ENCODE results near the gene GSTA4.
A peak's percentile ranks its signal among the peaks of the same experiment; 100 is the strongest.
"Not testable (repeated sequence)": the region's sequence is repeated elsewhere in the genome, so short reads cannot be mapped to it uniquely, and the experiment has no call there.

GSTA4 gene

GRCh38 chr6:53009511-53009910 is 14.4 kb upstream of the GSTA4 start:
- H3K36me3 ChIP-seq (ENCODE audit: control insufficient read depth in 2 of 2, insufficient read depth in 1 of 2, low read length in 2 of 2) = peaks cover 15 to 66% of the 10 kb centered on the region in 2 experiments
- H3K9me3 ChIP-seq (ENCODE audit: control insufficient read depth, insufficient read depth, low read depth, low read length) = no peaks in the 10 kb centered on the region
- TF ChIP-seq, protein P1, sequence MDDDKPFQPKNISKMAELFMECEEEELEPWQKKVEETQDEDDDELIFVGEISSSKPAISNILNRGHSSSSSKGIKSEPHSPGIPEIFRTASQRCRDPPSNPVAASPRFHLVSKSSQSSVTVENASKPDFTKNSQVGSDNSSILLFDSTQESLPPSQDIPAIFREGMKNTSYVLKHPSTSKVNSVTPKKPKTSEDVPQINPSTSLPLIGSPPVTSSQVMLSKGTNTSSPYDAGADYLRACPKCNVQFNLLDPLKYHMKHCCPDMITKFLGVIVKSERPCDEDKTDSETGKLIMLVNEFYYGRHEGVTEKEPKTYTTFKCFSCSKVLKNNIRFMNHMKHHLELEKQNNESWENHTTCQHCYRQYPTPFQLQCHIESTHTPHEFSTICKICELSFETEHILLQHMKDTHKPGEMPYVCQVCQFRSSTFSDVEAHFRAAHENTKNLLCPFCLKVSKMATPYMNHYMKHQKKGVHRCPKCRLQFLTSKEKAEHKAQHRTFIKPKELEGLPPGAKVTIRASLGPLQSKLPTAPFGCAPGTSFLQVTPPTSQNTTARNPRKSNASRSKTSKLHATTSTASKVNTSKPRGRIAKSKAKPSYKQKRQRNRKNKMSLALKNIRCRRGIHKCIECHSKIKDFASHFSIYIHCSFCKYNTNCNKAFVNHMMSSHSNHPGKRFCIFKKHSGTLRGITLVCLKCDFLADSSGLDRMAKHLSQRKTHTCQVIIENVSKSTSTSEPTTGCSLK (tag by site-specific recombination; IDR thresholded peaks at IDR 0.05) = no peak
- TF ChIP-seq RBAK (tag by site-specific recombination; IDR thresholded peaks at IDR 0.05) = no peak
- TF ChIP-seq, protein P2, sequence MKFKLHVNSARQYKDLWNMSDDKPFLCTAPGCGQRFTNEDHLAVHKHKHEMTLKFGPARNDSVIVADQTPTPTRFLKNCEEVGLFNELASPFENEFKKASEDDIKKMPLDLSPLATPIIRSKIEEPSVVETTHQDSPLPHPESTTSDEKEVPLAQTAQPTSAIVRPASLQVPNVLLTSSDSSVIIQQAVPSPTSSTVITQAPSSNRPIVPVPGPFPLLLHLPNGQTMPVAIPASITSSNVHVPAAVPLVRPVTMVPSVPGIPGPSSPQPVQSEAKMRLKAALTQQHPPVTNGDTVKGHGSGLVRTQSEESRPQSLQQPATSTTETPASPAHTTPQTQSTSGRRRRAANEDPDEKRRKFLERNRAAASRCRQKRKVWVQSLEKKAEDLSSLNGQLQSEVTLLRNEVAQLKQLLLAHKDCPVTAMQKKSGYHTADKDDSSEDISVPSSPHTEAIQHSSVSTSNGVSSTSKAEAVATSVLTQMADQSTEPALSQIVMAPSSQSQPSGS (tag by site-specific recombination; IDR thresholded peaks at IDR 0.05; ENCODE audit: low read depth) = peak; percentile 54; the same call in 1 of the 2 replicates
- TF ChIP-seq ZFP69B (tag by site-specific recombination; IDR thresholded peaks at IDR 0.05) = no peak
- no peak for TF ChIP-seq ZBTB7A (tag by site-specific recombination; IDR thresholded peaks at IDR 0.05; ENCODE audit: low read depth)
- no peaks in the 10 kb centered on the region for H3K4me1 ChIP-seq (ENCODE audit: control insufficient read depth, insufficient read depth, low read length)
- H3K27ac ChIP-seq (ENCODE audit: extremely low read depth, low read depth, low read length) = no peak overlapping the region
- ChIA-PET POLR2A (no interaction called here), CTCF (interaction anchor here (0.7 kb wide), 2 partner anchors 63 to 130 kb away, joined by 3 read pairs; no protein-coding TSS in a partner anchor)
- H3K4me3 ChIP-seq (ENCODE audit: low read depth, low read length) = no peak overlapping the region

- CTCF ChIA-PET = interaction anchor here (0.6 to 0.7 kb wide), 2 partner anchors 63 to 837 kb away, joined by 3 read pairs; no protein-coding TSS in a partner anchor
- H3K4me1 ChIP-seq (ENCODE audit: control insufficient read depth, insufficient read depth, low read length) = no peaks in the 10 kb centered on the region
- no peaks in the 10 kb centered on the region for H3K9me3 ChIP-seq (ENCODE audit: control insufficient read depth, insufficient read depth, low read depth, low read length)
- H3K27ac ChIP-seq (ENCODE audit: extremely low read depth, low read depth, low read length) = no peak overlapping the region
- POLR2A ChIA-PET = no interaction called here
- no peak for TF ChIP-seq ZNF843 (tag by site-specific recombination; IDR thresholded peaks at IDR 0.05)
- no peak overlapping the region for H3K4me3 ChIP-seq (ENCODE audit: low read depth, low read length)
- peaks cover 15 to 66% of the 10 kb centered on the region in 2 experiments for H3K36me3 ChIP-seq (ENCODE audit: control insufficient read depth in 2 of 2, insufficient read depth in 1 of 2, low read length in 2 of 2)
Measured at GRCh38 chr6:53009056-53009455, 14.0 kb upstream of the GSTA4 start.

GRCh38 chr6:53008192-53008687 is 13.2 kb upstream of the GSTA4 start:
- POLR2A ChIA-PET; H3K4me3 ChIP-seq (ENCODE audit: low read depth, low read length); CTCF ChIA-PET; H3K4me1 ChIP-seq (ENCODE audit: control insufficient read depth, insufficient read depth, low read length); H3K9me3 ChIP-seq (ENCODE audit: control insufficient read depth, insufficient read depth, low read depth, low read length); H3K27ac ChIP-seq (ENCODE audit: extremely low read depth, low read depth, low read length): not testable (repeated sequence)
- H3K36me3 ChIP-seq (ENCODE audit: control insufficient read depth in 2 of 2, insufficient read depth in 1 of 2, low read length in 2 of 2) = peaks cover 10 to 63% of the 10 kb centered on the region in 2 experiments

- Histone ChIP-seq H3K36me3 (ENCODE audit: control insufficient read depth in 2 of 2, insufficient read depth in 1 of 2, low read length in 2 of 2) (peaks cover 8 to 46% of the 10 kb centered on the region in 2 experiments), H3K9me3 (ENCODE audit: control insufficient read depth, insufficient read depth, low read depth, low read length) (no peaks in the 10 kb centered on the region), H3K4me1 (ENCODE audit: control insufficient read depth, insufficient read depth, low read length) (no peaks in the 10 kb centered on the region), H3K4me3 (ENCODE audit: low read depth, low read length) (no peak overlapping the region), H3K27ac (ENCODE audit: extremely low read depth, low read depth, low read length) (no peak overlapping the region)
- POLR2A ChIA-PET = interaction anchor here (0.7 kb wide), 1 partner anchor 10 kb away, joined by 3 read pairs; the partner anchor contains the start of gene GSTA4
- CTCF ChIA-PET = interaction anchor here (0.6 to 2.1 kb wide), 8 partner anchors 8 to 819 kb away, joined by 3 to 7 read pairs (median 3); no protein-coding TSS in a partner anchor
- TF ChIP-seq ZNF23 (tag by site-specific recombination; IDR thresholded peaks at IDR 0.05; ENCODE audit: borderline replicate concordance) (no peak), EGR2 (tag by site-specific recombination; IDR thresholded peaks at IDR 0.05; ENCODE audit: low read depth) (peak; percentile 16; the same call in 1 of the 2 replicates)
Measured at GRCh38 chr6:53005663-53006250, 10.7 kb upstream of the GSTA4 start.

DNA sequence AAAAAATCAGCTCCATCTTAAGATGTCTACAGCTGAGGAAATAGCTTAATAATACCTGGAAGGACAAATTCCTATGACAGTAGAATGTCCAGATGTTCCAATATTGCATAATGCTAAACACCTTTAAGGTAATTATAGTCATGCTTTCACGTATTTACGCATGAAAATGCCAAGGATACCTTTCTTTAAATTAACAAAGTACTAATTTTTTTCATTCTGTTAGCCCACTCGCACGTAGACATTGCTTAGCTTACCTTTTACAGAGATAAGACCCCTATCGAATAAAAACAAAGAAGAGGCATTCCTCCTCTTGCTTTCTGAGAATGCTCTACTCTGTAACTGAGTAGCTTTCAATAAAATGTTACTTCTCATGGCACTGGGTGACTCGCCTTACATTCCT is 4.4 kb upstream of the GSTA4 start:
- Histone ChIP-seq H3K36me3 (ENCODE audit: control insufficient read depth in 2 of 2, insufficient read depth in 1 of 2, low read length in 2 of 2) (peaks cover 0 to 7% of the 10 kb centered on the region in 2 experiments; a peak in 1 of 3 replicates), H3K9me3 (ENCODE audit: control insufficient read depth, insufficient read depth, low read depth, low read length) (no peaks in the 10 kb centered on the region), H3K27ac (ENCODE audit: extremely low read depth, low read depth, low read length) (no peak overlapping the region), H3K4me3 (ENCODE audit: low read depth, low read length) (no peak overlapping the region), H3K4me1 (ENCODE audit: control insufficient read depth, insufficient read depth, low read length) (no peaks in the 10 kb centered on the region)
- POLR2A ChIA-PET = no interaction called here
- CTCF ChIA-PET = no interaction called here
- no peak for TF ChIP-seq ZNF776 (tag by site-specific recombination; IDR thresholded peaks at IDR 0.05; ENCODE audit: borderline replicate concordance)
- no peak for TF ChIP-seq ZNF639 (tag by site-specific recombination; IDR thresholded peaks at IDR 0.05)
- no peak for TF ChIP-seq ZNF558 (tag by site-specific recombination; IDR thresholded peaks at IDR 0.05)
- no peak for TF ChIP-seq ZNF394 (tag by site-specific recombination; IDR thresholded peaks at IDR 0.05; ENCODE audit: borderline replicate concordance)
- TF ChIP-seq ZNF660 (tag by site-specific recombination; IDR thresholded peaks at IDR 0.05) = no peak
- no peak for TF ChIP-seq ZNF341 (tag by site-specific recombination; IDR thresholded peaks at IDR 0.05; ENCODE audit: low read depth)
- no peak for TF ChIP-seq MEIS1 (CRISPR knock-in tag; IDR thresholded peaks at IDR 0.05; ENCODE audit: borderline replicate concordance)
- no peak for TF ChIP-seq ZNF302 (tag by site-specific recombination; IDR thresholded peaks at IDR 0.05; ENCODE audit: low read depth)
- TF ChIP-seq, protein P3, sequence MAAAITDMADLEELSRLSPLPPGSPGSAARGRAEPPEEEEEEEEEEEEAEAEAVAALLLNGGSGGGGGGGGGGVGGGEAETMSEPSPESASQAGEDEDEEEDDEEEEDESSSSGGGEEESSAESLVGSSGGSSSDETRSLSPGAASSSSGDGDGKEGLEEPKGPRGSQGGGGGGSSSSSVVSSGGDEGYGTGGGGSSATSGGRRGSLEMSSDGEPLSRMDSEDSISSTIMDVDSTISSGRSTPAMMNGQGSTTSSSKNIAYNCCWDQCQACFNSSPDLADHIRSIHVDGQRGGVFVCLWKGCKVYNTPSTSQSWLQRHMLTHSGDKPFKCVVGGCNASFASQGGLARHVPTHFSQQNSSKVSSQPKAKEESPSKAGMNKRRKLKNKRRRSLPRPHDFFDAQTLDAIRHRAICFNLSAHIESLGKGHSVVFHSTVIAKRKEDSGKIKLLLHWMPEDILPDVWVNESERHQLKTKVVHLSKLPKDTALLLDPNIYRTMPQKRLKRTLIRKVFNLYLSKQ (tag by site-specific recombination; IDR thresholded peaks at IDR 0.05; ENCODE audit: borderline replicate concordance) = no peak
